GM10248 (cell line): ENCODE data around the gene LAMA3.

ENCODE experiments used
- CTCF ChIA-PET: fragments of 300-600 bp; sonication (Branson Sonifier 250); formaldehyde crosslinking; extraction: SDS; loops from one replicate; lab custom pipeline; 2021; ENCODE audit warnings: antibody characterized with exemption; lab: Yijun Ruan, JAX
- POLR2A ChIA-PET: fragments of 350-650 bp; sonication (Branson Sonifier 250); formaldehyde crosslinking; extraction: SDS; loops from one replicate; lab custom pipeline; 2020; ENCODE audit warnings: antibody characterized with exemption; lab: Yijun Ruan, JAX
- DNase-seq: peaks from one replicate; pipeline ENCODE4 v3.0.0; 2012; ENCODE audit errors: extremely low spot score
- CTCF ChIP-seq: IDR thresholded peaks from 2 replicates; pipeline ENCODE4 v1.5.1; 2012; ENCODE audit warnings: mild to moderate bottlenecking, low read depth; ENCODE audit errors: extremely low read depth, missing control alignments, control extremely low read depth

Gene LAMA3

GRCh38 chr18:23723121-23723520 is 33.9 kb downstream of the LAMA3 start:
- TF ChIP-seq CTCF: no peak
- CTCF ChIA-PET: interaction anchor here (1.0 to 2.9 kb wide), 2 partner anchors 19 to 73 kb away, joined by 3 to 12 read pairs; no protein-coding TSS in a partner anchor
- POLR2A ChIA-PET: no interaction called here
- DNase-seq: no peak

- ChIA-PET CTCF (interaction anchor here (1.2 to 2.9 kb wide), 3 partner anchors 11 to 21 kb away, joined by 3 to 12 read pairs (median 3); no protein-coding TSS in a partner anchor), POLR2A (no interaction called here)
- DNase-seq: no peak
- TF ChIP-seq CTCF: no peak
Measured at GRCh38 chr18:23724681-23725080, 35.4 kb downstream of the LAMA3 start.

- POLR2A ChIA-PET: no interaction called here
- DNase-seq: no peak
- no peak for TF ChIP-seq CTCF
- CTCF ChIA-PET: interaction anchor here (1.4 kb wide), 1 partner anchor 10 kb away, joined by 3 read pairs; no protein-coding TSS in a partner anchor
Measured at GRCh38 chr18:23725351-23725750, 36.1 kb downstream of the LAMA3 start.

GRCh38 chr18:23725827-23726661 is 36.8 kb downstream of the LAMA3 start:
- POLR2A ChIA-PET: no interaction called here
- DNase-seq: no peak

GRCh38 chr18:23727707-23728493 is 38.6 kb downstream of the LAMA3 start:
- TF ChIP-seq CTCF: no peak
- CTCF ChIA-PET: interaction anchor here (1.3 to 1.5 kb wide), 2 partner anchors 35 to 111 kb away, joined by 3 to 4 read pairs; no protein-coding TSS in a partner anchor
- DNase-seq: no peak
- POLR2A ChIA-PET: no interaction called here

More at GRCh38 chr18:23725827-23726661, 36.8 kb downstream of the LAMA3 start:
- CTCF ChIA-PET: interaction anchor here (1.4 kb wide), 1 partner anchor 10 kb away, joined by 3 read pairs; no protein-coding TSS in a partner anchor
- TF ChIP-seq CTCF: no peak

- ChIA-PET POLR2A (no interaction called here), CTCF (interaction anchor here (1.2 kb wide), 1 partner anchor 9 kb away, joined by 5 read pairs; no protein-coding TSS in a partner anchor)
- no peak for DNase-seq
- no peak for TF ChIP-seq CTCF
Measured at GRCh38 chr18:23730857-23731256, 41.6 kb downstream of the LAMA3 start.
